Measurements from ENCODE around the gene N4BP3. TPM values are rescaled to one million over a fixed set of nuclear protein-coding genes. Genes with fewer than 3 reads are reported as not detected.

Gene N4BP3
- total RNA-seq, result 1 to 10 TPM in 2 of 3 donors, under 1 TPM in 1; 0.82 to 4.0 (median 1.7) TPM
- long read RNA-seq, donor 1, partial matches to known transcripts, result 2 of 10 reads
- long read RNA-seq, donor 1, other reads (novel, unspliced or antisense), result 8 of 10 reads
- long read RNA-seq, donor 2, result 0 reads

DNA sequence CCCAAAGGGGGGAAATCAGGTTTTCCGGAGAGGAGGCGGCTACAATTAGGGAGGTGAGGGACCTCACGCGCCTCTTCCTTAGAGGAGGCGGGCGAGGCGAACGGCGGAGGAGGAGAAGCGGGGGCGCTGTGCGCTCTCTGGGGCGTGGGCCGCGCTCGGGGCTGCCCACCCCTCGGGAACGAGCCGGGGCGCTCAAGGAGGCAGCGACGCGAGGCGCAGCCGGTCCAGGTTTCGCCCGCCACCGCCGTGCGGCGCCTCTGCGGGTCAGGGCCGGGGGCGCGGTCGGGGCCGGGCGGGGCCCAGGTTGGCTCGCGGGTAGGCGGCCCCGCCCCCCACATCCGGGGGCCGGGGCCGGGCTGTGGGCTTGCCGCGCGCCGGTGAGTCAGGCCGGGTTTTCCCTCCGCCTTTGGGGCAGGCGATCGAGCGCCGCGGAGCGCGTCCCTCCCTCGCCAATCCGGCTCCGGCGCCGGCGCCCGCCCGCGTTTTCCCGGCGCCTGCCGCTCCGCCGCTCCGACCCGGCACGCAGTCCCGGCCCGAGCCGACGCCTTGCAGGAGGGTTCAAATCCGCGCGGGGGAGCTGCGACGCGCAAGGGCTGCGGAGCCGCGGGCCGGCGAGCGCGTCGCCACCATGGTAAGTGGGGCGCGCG lies at the start of gene N4BP3:
Gene N4BP3, plus strand, starts transcription at position 392 of the 647 bp plus-strand sequence. CDS start 6,052 bp downstream, outside the sequence.
- Histone ChIP-seq H3K36me3 (ENCODE audit: low read depth) (no peaks in the 10 kb centered on the region), H3K9me3 (no peaks in the 10 kb centered on the region), H3K4me3 (peak within 1 kb of the TSS; percentile 6), H3K4me1 (ENCODE audit: low read depth) (peaks cover 33% of the 10 kb centered on the region)
- intact Hi-C loops (cut with DNase I, micrococcal nuclease), result no loop called here
- no peak for TF ChIP-seq CTCF (IDR thresholded peaks at IDR 0.05)
- ATAC-seq, result peak; percentile 84
- peak; percentile 78 to 86 (median 81) for DNase-seq

GRCh38 chr5:178067755-178068154 lies 45.6 kb upstream of the N4BP3 start:
- ATAC-seq, result no peak
- intact Hi-C loops (cut with DNase I, micrococcal nuclease), result no loop called here

DNA sequence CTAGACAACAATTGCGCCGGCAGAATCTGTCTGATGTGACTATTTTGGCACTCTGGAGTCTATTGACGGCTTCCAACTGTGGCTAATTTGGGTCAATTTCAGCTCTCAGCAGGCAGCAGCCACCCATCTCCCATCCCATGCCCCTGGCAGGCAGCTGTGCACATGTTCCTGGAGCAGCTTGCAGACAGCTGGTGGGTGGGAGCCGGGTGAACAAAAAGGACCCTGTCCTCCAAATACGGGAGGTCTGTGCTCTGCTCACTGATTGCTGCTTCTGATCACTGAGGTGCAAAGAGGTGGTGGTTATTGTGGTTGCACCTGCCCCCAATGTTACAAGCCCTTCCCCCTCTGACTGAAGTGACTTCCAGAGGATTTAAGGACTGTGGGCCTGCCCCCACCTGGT lies 45.0 kb upstream of the N4BP3 start:
- Histone ChIP-seq H3K4me1 (ENCODE audit: low read depth) (no peaks in the 10 kb centered on the region), H3K36me3 (ENCODE audit: low read depth) (no peaks in the 10 kb centered on the region), H3K4me3 (no peak overlapping the region), H3K9me3 (no peaks in the 10 kb centered on the region)
- intact Hi-C loops (cut with DNase I, micrococcal nuclease), result no loop called here
- no peak for ATAC-seq
- no peak for DNase-seq
- TF ChIP-seq CTCF (IDR thresholded peaks at IDR 0.05), result no peak

More at GRCh38 chr5:178067755-178068154, 45.6 kb upstream of the N4BP3 start:
- Histone ChIP-seq H3K36me3 (ENCODE audit: low read depth) (no peaks in the 10 kb centered on the region), H3K9me3 (no peaks in the 10 kb centered on the region), H3K4me1 (ENCODE audit: low read depth) (no peaks in the 10 kb centered on the region), H3K4me3 (no peak overlapping the region)
- DNase-seq, result no peak
- no peak for TF ChIP-seq CTCF (IDR thresholded peaks at IDR 0.05)

GRCh38 chr5:178069909-178070308 lies 43.4 kb upstream of the N4BP3 start:
- ATAC-seq, result peak; percentile 56
- Histone ChIP-seq H3K4me3 (no peak overlapping the region), H3K36me3 (ENCODE audit: low read depth) (no peaks in the 10 kb centered on the region), H3K9me3 (no peaks in the 10 kb centered on the region), H3K4me1 (ENCODE audit: low read depth) (no peaks in the 10 kb centered on the region)
- DNase-seq, result peak in 1 of 3 donors; percentile 20
- intact Hi-C loops (cut with DNase I, micrococcal nuclease), result loop anchor here (5.0 to 10.0 kb wide), 2 partner anchors 95 to 97 kb away; no protein-coding TSS in a partner anchor
- no peak for TF ChIP-seq CTCF (IDR thresholded peaks at IDR 0.05)

DNA sequence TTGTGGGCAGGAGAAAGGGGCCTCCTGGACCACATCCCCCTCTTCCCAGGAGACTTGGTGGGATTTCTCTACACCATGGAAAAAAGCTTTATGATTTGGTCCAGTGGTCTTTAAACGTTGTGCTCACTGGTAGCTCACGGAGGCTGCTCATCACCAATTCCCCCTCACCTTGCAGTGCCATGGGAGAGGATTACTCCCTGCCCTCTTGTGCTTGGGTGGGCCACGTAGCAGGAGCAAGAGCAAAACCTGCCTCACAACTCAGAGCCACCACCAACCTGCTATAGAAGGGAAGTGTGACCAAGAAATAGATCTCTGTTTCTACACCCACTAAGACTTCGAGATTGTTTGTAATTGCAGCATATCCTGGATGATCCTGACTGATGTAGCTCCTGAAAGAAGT lies 42.2 kb upstream of the N4BP3 start:
- ATAC-seq, result no peak
- DNase-seq, result no peak
- intact Hi-C loops (cut with DNase I, micrococcal nuclease), result loop anchor here (5.0 to 10.0 kb wide), 2 partner anchors 94 to 96 kb away; no protein-coding TSS in a partner anchor

More for the DNA sequence above, 42.2 kb upstream of the N4BP3 start:
- H3K36me3 ChIP-seq (ENCODE audit: low read depth), result no peaks in the 10 kb centered on the region
- H3K9me3 ChIP-seq, result no peaks in the 10 kb centered on the region
- H3K4me3 ChIP-seq, result no peak overlapping the region
- TF ChIP-seq CTCF (IDR thresholded peaks at IDR 0.05), result no peak
- H3K4me1 ChIP-seq (ENCODE audit: low read depth), result no peaks in the 10 kb centered on the region

Measured in mucosa of descending colon (tissue), 3 donors.